Measurements from ENCODE around the gene RC3H1. TPM values are rescaled to one million over a fixed set of nuclear protein-coding genes. Genes with fewer than 3 reads are reported as not detected.

Gene RC3H1
- total and polyA plus RNA-seq, 10 of the 15 experiments (the other 5 are each of a cell fraction or from before 2014, with no cell fraction given): 1.4 to 33.9 (median 11.8) TPM

- TF ChIP-seq CBFB (IDR thresholded peaks at IDR 0.05; ENCODE audit: low read depth): no peak
- no peak for TF ChIP-seq MAX (IDR thresholded peaks at IDR 0.05; ENCODE audit: low read depth, low read length)
- TF ChIP-seq RCOR1 (conservative IDR thresholded peaks at IDR 0.05; ENCODE audit: low read depth, low read length): no peak
- no peak for TF ChIP-seq CREM (IDR thresholded peaks at IDR 0.05; ENCODE audit: low read depth)
- no peak for TF ChIP-seq RB1 (IDR thresholded peaks at IDR 0.05; ENCODE audit: borderline replicate concordance)
- no peak for TF ChIP-seq SP1 (IDR thresholded peaks at IDR 0.05; ENCODE audit: low read depth, low read length)
- no peak for TF ChIP-seq ZNF622 (IDR thresholded peaks at IDR 0.05)
- TF ChIP-seq, protein P1, sequence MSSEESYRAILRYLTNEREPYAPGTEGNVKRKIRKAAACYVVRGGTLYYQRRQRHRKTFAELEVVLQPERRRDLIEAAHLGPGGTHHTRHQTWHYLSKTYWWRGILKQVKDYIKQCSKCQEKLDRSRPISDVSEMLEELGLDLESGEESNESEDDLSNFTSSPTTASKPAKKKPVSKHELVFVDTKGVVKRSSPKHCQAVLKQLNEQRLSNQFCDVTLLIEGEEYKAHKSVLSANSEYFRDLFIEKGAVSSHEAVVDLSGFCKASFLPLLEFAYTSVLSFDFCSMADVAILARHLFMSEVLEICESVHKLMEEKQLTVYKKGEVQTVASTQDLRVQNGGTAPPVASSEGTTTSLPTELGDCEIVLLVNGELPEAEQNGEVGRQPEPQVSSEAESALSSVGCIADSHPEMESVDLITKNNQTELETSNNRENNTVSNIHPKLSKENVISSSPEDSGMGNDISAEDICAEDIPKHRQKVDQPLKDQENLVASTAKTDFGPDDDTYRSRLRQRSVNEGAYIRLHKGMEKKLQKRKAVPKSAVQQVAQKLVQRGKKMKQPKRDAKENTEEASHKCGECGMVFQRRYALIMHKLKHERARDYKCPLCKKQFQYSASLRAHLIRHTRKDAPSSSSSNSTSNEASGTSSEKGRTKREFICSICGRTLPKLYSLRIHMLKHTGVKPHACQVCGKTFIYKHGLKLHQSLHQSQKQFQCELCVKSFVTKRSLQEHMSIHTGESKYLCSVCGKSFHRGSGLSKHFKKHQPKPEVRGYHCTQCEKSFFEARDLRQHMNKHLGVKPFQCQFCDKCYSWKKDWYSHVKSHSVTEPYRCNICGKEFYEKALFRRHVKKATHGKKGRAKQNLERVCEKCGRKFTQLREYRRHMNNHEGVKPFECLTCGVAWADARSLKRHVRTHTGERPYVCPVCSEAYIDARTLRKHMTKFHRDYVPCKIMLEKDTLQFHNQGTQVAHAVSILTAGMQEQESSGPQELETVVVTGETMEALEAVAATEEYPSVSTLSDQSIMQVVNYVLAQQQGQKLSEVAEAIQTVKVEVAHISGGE (CRISPR knock-in tag; IDR thresholded peaks at IDR 0.05): no peak
- TF ChIP-seq ETV6 (conservative IDR thresholded peaks at IDR 0.05 in 1 of 2, IDR thresholded peaks at IDR 0.05 in 1 of 2; ENCODE audit: borderline replicate concordance in 1 of 2, low read depth in 1 of 2): no peak
- no peak for TF ChIP-seq MTA3 (IDR thresholded peaks at IDR 0.05; ENCODE audit: borderline replicate concordance, low read length)
- TF ChIP-seq, protein P2, sequence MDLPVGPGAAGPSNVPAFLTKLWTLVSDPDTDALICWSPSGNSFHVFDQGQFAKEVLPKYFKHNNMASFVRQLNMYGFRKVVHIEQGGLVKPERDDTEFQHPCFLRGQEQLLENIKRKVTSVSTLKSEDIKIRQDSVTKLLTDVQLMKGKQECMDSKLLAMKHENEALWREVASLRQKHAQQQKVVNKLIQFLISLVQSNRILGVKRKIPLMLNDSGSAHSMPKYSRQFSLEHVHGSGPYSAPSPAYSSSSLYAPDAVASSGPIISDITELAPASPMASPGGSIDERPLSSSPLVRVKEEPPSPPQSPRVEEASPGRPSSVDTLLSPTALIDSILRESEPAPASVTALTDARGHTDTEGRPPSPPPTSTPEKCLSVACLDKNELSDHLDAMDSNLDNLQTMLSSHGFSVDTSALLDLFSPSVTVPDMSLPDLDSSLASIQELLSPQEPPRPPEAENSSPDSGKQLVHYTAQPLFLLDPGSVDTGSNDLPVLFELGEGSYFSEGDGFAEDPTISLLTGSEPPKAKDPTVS (IDR thresholded peaks at IDR 0.05; ENCODE audit: low read depth, low read length): no peak
These were observed 3.6 kb downstream of the RC3H1 start (continued) for GRCh38 chr1:174018565-174018964.
